Prostate gland (tissue), 2 donors: ENCODE measurements around the gene P4HA3.

Source experiments
- POLR2AphosphoS5 ChIP-seq: sonication (generic); formaldehyde crosslinking; IDR thresholded peaks from one replicate; pipeline ENCODE4 v1.6.1; 2017; ENCODE audit warnings: antibody characterized with exemption
- TF ChIP-seq, protein P1 (sequence below), 4 experiments: fragments of 200-600 bp in 2 of 4; fragments of 450-650 bp in 2 of 4; sonication (generic) in 2 of 4; IDR thresholded peaks; 1 replicate in 3 of 4; 2 replicates in 1 of 4; pipeline ENCODE4 v1.5.1; 2016 to 2019; ENCODE audit warnings: antibody characterized with exemption in 4 of 4, mild to moderate bottlenecking in 2 of 4, moderate library complexity in 2 of 4

GRCh38 chr11:74297484-74297883, 14.0 kb downstream of the P4HA3 start:
- TF ChIP-seq, protein P1, sequence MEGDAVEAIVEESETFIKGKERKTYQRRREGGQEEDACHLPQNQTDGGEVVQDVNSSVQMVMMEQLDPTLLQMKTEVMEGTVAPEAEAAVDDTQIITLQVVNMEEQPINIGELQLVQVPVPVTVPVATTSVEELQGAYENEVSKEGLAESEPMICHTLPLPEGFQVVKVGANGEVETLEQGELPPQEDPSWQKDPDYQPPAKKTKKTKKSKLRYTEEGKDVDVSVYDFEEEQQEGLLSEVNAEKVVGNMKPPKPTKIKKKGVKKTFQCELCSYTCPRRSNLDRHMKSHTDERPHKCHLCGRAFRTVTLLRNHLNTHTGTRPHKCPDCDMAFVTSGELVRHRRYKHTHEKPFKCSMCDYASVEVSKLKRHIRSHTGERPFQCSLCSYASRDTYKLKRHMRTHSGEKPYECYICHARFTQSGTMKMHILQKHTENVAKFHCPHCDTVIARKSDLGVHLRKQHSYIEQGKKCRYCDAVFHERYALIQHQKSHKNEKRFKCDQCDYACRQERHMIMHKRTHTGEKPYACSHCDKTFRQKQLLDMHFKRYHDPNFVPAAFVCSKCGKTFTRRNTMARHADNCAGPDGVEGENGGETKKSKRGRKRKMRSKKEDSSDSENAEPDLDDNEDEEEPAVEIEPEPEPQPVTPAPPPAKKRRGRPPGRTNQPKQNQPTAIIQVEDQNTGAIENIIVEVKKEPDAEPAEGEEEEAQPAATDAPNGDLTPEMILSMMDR (IDR thresholded peaks at IDR 0.05): no peak
- TF ChIP-seq POLR2AphosphoS5: no peak
